Tibial nerve (tissue), 3 donors: ENCODE measurements around the gene TMPRSS7.

Experiments used
- CTCF ChIP-seq, 5 experiments: fragments of 200-600 bp in 3 of 5; fragments of 450-650 bp in 2 of 5; sonication (generic) in 3 of 5; IDR thresholded peaks; one replicate each; pipeline ENCODE4 v1.5.1; 2016 to 2019; ENCODE audit warnings: antibody characterized with exemption in 5 of 5, mild to moderate bottlenecking in 3 of 5, moderate library complexity in 2 of 5
- POLR2A ChIP-seq, 2 donors: fragments of 450-650 bp; IDR thresholded peaks; one replicate each; pipeline ENCODE4 v1.6.1; 2017; ENCODE audit warnings: antibody characterized with exemption in 2 of 2, mild to moderate bottlenecking in 2 of 2, moderate library complexity in 2 of 2

GRCh38 chr3:112005091-112005672 is 29.4 kb upstream of the TMPRSS7 start:
- TF ChIP-seq CTCF (IDR thresholded peaks at IDR 0.05) (no peak), POLR2A (IDR thresholded peaks at IDR 0.05) (no peak)
